ENCODE data around the gene NBPF15.
"Not testable (repeated sequence)": the region's sequence is repeated elsewhere in the genome, so short reads cannot be mapped to it uniquely, and the experiment has no call there.

The NBPF15 gene

GRCh38 chr1:144461136-144461759 lies at the start of gene NBPF15:
Gene NBPF15 (minus strand): TSS chr1:144461669. CDS start chr1:144440003, 21,666 bp downstream.
- peak; percentile 0 to 15 for DNase-seq

DNA sequence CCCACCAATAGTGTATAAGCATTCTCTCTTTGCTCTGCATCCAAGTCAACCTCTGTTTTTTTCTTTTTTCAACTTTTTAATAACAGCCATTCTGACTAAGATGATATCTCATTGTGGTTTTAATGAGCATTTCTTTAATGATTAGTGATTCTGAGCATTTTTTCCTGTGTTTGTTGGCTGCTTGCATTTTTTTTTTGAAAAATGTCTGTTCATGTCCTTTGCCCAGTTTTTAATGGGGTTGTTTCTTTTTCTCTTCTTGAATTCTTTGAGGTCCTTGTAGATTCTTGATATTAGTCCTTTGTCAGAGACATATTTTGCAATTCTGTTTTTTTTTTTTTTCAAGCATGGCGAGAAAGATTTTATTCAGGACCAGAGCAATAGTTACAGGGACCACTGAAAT lies 35.0 kb upstream of the NBPF15 start:
- DNase-seq: not testable (repeated sequence)

DNA sequence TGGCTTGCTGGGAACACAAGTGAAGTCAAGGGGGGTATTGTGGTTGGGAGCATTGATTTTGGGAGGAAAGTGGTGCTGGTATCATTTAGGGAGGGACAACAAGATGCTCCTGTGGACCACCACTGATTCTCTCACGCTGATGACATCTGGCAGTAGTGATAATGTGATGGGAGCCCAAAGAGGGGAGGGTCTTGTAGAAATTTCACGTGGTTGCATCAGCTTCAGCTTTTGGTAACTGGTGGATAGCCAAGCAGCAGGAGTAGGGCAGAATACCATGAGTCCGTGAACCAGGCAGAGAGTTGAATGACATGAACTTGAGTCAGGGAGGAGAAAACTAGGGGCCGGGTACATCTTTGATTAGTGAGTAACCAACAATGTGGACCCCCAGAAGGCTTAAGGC lies 32.7 kb upstream of the NBPF15 start:
- DNase-seq: not testable (repeated sequence)

DNA sequence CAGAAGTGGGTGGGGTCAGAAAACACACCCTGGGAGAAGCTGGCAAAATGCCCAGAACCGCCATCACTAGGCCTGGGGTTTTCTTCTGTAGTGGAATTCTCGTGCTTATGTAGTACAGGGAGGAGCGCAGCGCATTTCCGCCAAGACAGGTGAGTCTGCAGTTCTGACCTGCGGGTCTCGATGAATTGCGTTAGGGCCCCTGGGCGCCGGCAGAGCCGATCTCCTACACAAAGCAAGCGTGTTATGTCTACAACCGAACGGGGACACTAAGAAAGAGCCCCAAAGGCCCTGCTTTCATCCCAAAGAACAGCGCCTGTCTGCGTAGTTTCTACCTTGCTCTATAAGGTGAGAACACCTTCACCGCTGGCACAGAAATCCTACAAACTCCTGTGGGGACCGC lies 28.9 kb upstream of the NBPF15 start:
- DNase-seq: not testable (repeated sequence)

DNA sequence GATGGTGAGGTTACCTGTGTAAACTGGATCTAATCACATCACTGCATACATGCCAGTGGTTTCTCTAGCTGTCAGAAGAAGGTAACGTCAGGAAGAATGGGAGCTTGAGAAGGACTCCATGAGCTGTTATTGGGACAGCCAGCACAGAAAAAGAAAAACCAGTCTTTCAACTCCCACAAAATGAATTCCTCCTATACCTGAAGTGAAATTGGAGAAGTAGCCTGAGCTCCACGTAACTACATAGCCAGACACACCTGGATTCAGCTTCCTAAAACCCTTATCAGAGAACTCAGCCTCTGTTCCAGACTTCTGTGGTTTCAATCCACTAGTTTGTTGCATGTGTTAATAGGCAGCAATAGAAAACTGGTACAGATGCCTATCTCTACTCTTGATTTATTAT lies 25.5 kb upstream of the NBPF15 start:
- DNase-seq: not testable (repeated sequence)

DNA sequence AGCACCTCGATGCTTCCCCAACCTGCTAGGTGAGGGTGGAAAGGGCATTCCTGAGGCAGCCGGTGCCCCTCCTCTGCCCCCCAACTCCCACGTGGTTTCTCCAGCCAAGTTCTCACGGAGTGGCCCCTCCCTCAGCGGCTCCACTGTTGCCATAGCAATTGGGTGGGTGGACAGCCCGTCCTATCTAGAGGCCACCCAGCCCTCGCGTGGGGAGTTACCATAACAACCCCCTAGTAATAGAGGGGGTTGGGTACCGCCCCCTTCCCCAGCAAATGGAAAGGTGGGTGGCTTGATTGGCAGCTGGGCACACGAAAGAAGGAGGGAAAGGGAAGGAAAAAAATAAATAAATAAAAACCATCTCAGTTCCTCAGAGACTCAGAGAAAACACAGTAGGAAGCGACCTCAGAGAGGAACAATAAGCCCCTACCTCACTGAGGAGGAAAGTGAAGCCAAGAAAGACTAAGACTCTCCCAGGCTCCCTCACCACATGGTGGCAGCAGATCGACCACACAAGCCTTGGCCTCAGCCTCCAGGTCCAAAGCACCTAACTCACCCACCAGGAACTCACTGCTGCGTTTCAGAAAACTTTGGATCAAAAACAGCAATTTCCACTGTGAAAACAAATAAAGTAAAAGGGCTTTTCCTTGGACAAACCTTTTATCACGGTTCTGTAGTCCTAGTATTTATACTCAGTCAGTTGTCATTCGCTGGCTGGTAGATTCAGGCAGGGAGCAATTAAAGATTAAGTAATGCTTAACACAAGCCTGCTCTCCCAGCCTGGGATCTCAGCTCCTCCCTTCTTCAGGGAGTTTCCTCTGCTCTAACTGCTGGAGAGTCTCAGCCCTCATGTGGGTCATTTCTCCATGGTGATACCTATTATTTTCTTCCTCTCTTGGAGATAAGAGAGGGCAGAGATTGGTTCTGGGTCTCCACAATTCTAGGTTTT lies 23.9 kb upstream of the NBPF15 start:
- DNase-seq: not testable (repeated sequence)

GRCh38 chr1:144473897-144474296 lies 12.4 kb upstream of the NBPF15 start:
- not testable (repeated sequence) for DNase-seq

GRCh38 chr1:144471434-144471833 lies 10.0 kb upstream of the NBPF15 start:
- not testable (repeated sequence) for DNase-seq

DNA sequence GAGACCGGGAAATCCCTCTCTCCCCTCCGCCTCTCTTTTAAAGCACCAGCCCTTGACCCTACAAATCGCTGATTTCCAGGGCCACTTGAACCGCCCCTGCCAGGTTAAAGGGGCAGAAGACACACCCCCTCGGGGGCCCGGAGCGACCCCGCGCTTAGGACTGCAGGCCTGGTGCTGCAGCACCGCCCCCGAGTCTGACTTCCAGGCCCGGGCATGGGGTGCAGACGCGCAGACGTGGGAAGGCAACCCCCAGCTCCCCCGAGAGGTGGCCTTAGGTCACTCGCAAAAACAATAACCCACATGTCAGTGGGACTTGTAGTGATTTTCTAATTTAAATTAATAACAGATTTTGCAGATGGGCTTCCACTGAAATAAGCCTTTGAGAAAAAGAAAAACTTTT lies 309 bp upstream of the NBPF15 start:
- not testable (repeated sequence) for DNase-seq

DNA sequence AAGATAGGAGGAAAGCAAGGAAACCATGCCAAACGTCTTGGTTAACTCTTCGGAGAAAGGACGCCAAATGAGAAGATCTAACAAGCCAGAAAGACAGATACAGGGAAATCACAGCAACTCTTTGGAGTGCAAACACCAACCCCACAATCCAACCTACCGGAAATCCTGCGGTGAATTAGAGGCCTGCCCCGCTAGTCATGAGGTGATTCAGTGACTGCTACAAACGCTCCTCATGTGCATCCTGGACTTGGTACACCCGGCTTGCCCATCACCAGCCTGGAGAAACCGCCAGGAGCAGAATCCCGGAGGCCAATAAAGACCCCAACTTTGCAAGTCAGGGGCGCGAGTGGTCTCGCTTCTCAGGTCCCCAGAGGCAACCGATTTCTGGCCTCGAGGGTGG lies 783 bp downstream of the NBPF15 start:
- DNase-seq: not testable (repeated sequence)

DNA sequence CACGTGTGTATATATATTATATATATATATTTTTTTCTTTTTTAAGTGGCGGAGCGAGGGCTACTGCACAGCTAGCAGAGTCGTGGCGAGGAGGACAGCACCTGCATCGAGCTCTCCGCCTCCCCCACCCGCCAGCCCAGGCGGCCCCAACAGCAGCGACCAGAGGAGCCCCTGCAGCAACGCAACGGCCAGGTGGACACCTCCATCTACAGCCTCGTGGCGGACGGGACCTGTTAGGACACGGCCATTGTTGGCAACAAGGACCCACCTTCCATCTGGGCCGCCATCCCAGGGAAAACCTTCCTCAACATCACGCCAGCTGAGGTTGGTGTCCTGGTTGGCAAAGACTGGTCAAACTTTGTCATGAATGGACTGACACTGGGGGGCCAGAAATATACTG lies 19.1 kb downstream of the NBPF15 start:
- not testable (repeated sequence) for DNase-seq

- not testable (repeated sequence) for DNase-seq
These were observed 21.7 kb downstream of the NBPF15 start for GRCh38 chr1:144439737-144440136.

- peak; percentile 2 to 36 for DNase-seq
These were observed 42.4 kb downstream of the NBPF15 start for GRCh38 chr1:144418891-144419694.

DNA sequence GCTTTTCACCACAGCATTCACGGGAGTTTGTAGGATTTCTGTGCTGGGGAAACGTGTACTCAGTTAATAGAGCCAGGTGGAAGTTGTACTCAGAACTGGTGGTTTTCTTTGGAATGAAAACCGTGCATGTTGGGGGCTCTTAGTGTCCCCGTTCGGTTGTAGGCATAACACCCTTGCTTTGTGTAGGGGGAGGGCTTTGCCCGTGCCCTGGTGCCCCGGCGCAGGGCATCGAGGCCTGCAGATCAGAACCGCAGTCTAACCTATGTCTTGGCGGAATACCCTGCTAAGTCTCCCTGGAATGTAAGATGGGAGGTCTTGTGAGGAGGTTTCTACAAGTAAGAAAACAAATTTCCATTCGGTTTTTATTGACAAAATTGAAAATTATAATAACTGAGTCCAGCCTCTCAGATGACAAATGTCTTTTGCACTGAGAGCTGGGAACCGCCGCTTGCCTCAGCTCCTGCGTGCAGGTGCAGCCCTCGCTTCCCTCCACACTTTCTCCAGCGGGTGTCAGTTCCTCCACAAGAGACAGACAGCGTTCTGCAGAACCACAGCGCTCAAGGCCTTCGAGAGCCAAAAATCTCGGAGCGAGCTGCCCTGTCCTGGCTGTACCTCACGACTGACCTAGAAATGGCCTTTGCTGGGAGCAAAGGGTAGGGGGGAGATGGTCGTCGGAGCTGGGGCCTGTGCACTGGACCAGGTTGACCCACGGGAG lies 47.9 kb downstream of the NBPF15 start:
- not testable (repeated sequence) for DNase-seq

- peak; percentile 57 to 76 for DNase-seq
These were observed 48.7 kb downstream of the NBPF15 start for GRCh38 chr1:144412491-144413403.

- DNase-seq: peak; percentile 32 to 51
These were observed 49.4 kb downstream of the NBPF15 start for GRCh38 chr1:144412068-144412471.

- not testable (repeated sequence) for DNase-seq
These were observed 58.7 kb downstream of the NBPF15 start for GRCh38 chr1:144402807-144403206.

GRCh38 chr1:144371651-144372050 lies 89.8 kb downstream of the NBPF15 start:
- DNase-seq: not testable (repeated sequence)
